ENCODE data around the gene AOPEP. TPM values are rescaled to one million over a fixed set of nuclear protein-coding genes. Genes with fewer than 3 reads are reported as not detected.

The AOPEP gene
- total and polyA plus RNA-seq, 9 of the 15 experiments (the other 6 are each of a cell fraction or from before 2014, with no cell fraction given) = 4.5 to 19.3 (median 13.5) TPM

- Histone ChIP-seq H3K79me2 (ENCODE audit: control insufficient read depth, insufficient read depth, low read length) (no peaks in the 10 kb centered on the region), H2AFZ (ENCODE audit: low read depth, low read length) (no peak overlapping the region), H3K36me3 (ENCODE audit: control insufficient read depth, insufficient read depth, low read length) (peaks cover 17% of the 10 kb centered on the region; the same call in 2 of the 3 replicates), H3K9ac (ENCODE audit: insufficient read depth in 1 of 2, low read depth in 2 of 2, low read length in 2 of 2) (peak overlapping the region in 1 of 2 experiments; percentile 6; a peak in 1 of 4 replicates), H4K20me1 (replicated peaks; ENCODE audit: control insufficient read depth, insufficient read depth, low read length) (no peaks in the 10 kb centered on the region), H3K4me3 (no peak overlapping the region), H3K4me2 (ENCODE audit: insufficient read depth, low read length) (no peak overlapping the region), H3K27me3 (ENCODE audit: control insufficient read depth in 2 of 2, insufficient read depth in 2 of 2, low read length in 2 of 2) (no peaks in the 10 kb centered on the region), H3K9me3 (replicated peaks; ENCODE audit: control insufficient read depth, insufficient read depth, low read depth, low read length) (no peaks in the 10 kb centered on the region), H3K4me1 (replicated peaks in 1 of 2; ENCODE audit: control insufficient read depth in 2 of 2, insufficient read depth in 2 of 2, low read length in 2 of 2) (peaks cover 0 to 9% of the 10 kb centered on the region in 2 experiments; a peak in 2 of 5 replicates), H3K27ac (ENCODE audit: extremely low read depth, low read depth, low read length) (no peak overlapping the region), H3K9me1 (ENCODE audit: control insufficient read depth, insufficient read depth, low read length) (no peaks in the 10 kb centered on the region)
- ATAC-seq = no peak
- FAIRE-seq = no peak
- TF ChIP-seq ILF3 (IDR thresholded peaks at IDR 0.05; ENCODE audit: borderline replicate concordance) = no peak
- TF ChIP-seq DDX20 (tag; IDR thresholded peaks at IDR 0.05; ENCODE audit: low read depth) = no peak
- TF ChIP-seq ZSCAN29 (IDR thresholded peaks at IDR 0.05) = no peak
- ChIA-PET POLR2A (interaction anchor here (0.7 kb wide), 2 partner anchors 14 to 15 kb away, joined by 3 read pairs; no protein-coding TSS in a partner anchor), CTCF (ENCODE audit: low intra/inter-chr PET ratio) (no interaction called here)
- no peak for DNase-seq (ENCODE audit: extremely low read depth in 1 of 4, low spot score in 3 of 4)
- intact Hi-C loops (cut with micrococcal nuclease) = no loop called here
- no TSS peak for BruUV-seq (replicated peaks)
- in situ Hi-C loops (cut with MboI) = loop anchor here (10.0 kb wide), 1 partner anchor 296 kb away; no protein-coding TSS in a partner anchor
- WGBS (ENCODE audit: insufficient coverage, low coverage, missing lambda C conversion rate) = 85% methylated on average over 20 of the region's 20 CpGs
These were observed 354.6 kb downstream of the AOPEP start for GRCh38 chr9:95080961-95081647.

DNA sequence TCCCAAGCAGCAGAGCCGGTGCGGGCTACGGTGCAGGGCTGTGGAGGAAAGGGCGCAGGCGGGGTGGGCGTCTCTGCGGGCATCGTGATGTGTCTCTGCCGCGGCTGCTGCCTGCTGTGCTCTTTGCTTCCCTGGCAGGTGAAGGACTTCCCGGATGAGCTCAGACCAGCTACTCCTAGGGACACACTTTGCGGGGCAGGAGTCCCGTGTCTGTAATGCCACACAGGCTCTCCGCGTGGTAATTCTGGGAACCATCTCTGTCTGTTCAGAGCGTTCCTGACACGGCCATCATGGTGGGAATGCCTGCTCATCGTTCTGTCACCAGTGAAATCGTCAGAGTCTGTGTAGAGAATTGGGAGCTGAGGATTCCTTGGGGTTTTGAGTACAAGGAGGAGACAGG is 355.5 kb downstream of the AOPEP start:
- Histone ChIP-seq H3K9me1 (ENCODE audit: control insufficient read depth, insufficient read depth, low read length) (no peaks in the 10 kb centered on the region), H4K20me1 (replicated peaks; ENCODE audit: control insufficient read depth, insufficient read depth, low read length) (no peaks in the 10 kb centered on the region), H3K9me3 (replicated peaks; ENCODE audit: control insufficient read depth, insufficient read depth, low read depth, low read length) (no peaks in the 10 kb centered on the region), H3K36me3 (ENCODE audit: control insufficient read depth, insufficient read depth, low read length) (peaks cover 17% of the 10 kb centered on the region; the same call in 2 of the 3 replicates), H3K27ac (ENCODE audit: extremely low read depth, low read depth, low read length) (no peak overlapping the region), H3K4me2 (ENCODE audit: insufficient read depth, low read length) (no peak overlapping the region), H3K4me1 (replicated peaks in 1 of 2; ENCODE audit: control insufficient read depth in 2 of 2, insufficient read depth in 2 of 2, low read length in 2 of 2) (peaks cover 0 to 9% of the 10 kb centered on the region in 2 experiments; a peak in 2 of 5 replicates), H3K79me2 (ENCODE audit: control insufficient read depth, insufficient read depth, low read length) (no peaks in the 10 kb centered on the region), H2AFZ (ENCODE audit: low read depth, low read length) (no peak overlapping the region), H3K4me3 (no peak overlapping the region), H3K27me3 (ENCODE audit: control insufficient read depth in 2 of 2, insufficient read depth in 2 of 2, low read length in 2 of 2) (no peaks in the 10 kb centered on the region), H3K9ac (ENCODE audit: insufficient read depth in 1 of 2, low read depth in 2 of 2, low read length in 2 of 2) (no peak overlapping the region)
- no TSS peak for BruUV-seq (replicated peaks)
- ATAC-seq (no peak), FAIRE-seq (no peak), DNase-seq (ENCODE audit: extremely low read depth in 1 of 4, low spot score in 3 of 4) (no peak)
- ChIA-PET CTCF (ENCODE audit: low intra/inter-chr PET ratio) (no interaction called here), POLR2A (no interaction called here)
- WGBS (ENCODE audit: insufficient coverage, low coverage, missing lambda C conversion rate) = 83% methylated on average over 14 of the region's 19 CpGs
- in situ Hi-C loops (cut with MboI) (loop anchor here (10.0 kb wide), 1 partner anchor 297 kb away; no protein-coding TSS in a partner anchor), intact Hi-C loops (cut with micrococcal nuclease) (no loop called here)
- TF ChIP-seq CAMTA2 (CRISPR knock-in tag; conservative IDR thresholded peaks at IDR 0.05) (no peak), ZNF354B (CRISPR knock-in tag; IDR thresholded peaks at IDR 0.05) (no peak), SRSF1 (IDR thresholded peaks at IDR 0.05; ENCODE audit: low read depth, low read length) (no peak), ZSCAN32 (CRISPR knock-in tag; IDR thresholded peaks at IDR 0.05) (no peak), ZNF584 (CRISPR knock-in tag; IDR thresholded peaks at IDR 0.05; ENCODE audit: low read depth) (no peak), HLTF (IDR thresholded peaks at IDR 0.05) (no peak), TRIM28 (IDR thresholded peaks at IDR 0.05) (no peak), TBP (optimal IDR thresholded peaks at IDR 0.05; ENCODE audit: low read depth, low read length) (no peak), TOE1 (IDR thresholded peaks at IDR 0.05; ENCODE audit: borderline replicate concordance) (no peak), TOE1 (CRISPR knock-in tag; IDR thresholded peaks at IDR 0.05; ENCODE audit: borderline replicate concordance, low read depth) (no peak), RAD51 (IDR thresholded peaks at IDR 0.05; ENCODE audit: borderline replicate concordance, low read depth) (no peak), DPF2 (IDR thresholded peaks at IDR 0.05) (no peak)
- TF ChIP-seq, protein P1, sequence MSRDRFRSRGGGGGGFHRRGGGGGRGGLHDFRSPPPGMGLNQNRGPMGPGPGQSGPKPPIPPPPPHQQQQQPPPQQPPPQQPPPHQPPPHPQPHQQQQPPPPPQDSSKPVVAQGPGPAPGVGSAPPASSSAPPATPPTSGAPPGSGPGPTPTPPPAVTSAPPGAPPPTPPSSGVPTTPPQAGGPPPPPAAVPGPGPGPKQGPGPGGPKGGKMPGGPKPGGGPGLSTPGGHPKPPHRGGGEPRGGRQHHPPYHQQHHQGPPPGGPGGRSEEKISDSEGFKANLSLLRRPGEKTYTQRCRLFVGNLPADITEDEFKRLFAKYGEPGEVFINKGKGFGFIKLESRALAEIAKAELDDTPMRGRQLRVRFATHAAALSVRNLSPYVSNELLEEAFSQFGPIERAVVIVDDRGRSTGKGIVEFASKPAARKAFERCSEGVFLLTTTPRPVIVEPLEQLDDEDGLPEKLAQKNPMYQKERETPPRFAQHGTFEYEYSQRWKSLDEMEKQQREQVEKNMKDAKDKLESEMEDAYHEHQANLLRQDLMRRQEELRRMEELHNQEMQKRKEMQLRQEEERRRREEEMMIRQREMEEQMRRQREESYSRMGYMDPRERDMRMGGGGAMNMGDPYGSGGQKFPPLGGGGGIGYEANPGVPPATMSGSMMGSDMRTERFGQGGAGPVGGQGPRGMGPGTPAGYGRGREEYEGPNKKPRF (IDR thresholded peaks at IDR 0.05; ENCODE audit: low read depth, low read length) = no peak

All from K562 (cell line).